GM20000 (cell line): ENCODE measurements around the gene CDH23.

ENCODE experiments used
- DNase-seq: peaks from one replicate; pipeline ENCODE4 v3.0.0; 2012; ENCODE audit warnings: low spot score
- CTCF ChIP-seq: IDR thresholded peaks from 2 replicates; pipeline ENCODE4 v1.5.1; 2012; ENCODE audit warnings: mild to moderate bottlenecking, control low read depth; ENCODE audit errors: extremely low read depth, missing control alignments

Gene CDH23

DNA sequence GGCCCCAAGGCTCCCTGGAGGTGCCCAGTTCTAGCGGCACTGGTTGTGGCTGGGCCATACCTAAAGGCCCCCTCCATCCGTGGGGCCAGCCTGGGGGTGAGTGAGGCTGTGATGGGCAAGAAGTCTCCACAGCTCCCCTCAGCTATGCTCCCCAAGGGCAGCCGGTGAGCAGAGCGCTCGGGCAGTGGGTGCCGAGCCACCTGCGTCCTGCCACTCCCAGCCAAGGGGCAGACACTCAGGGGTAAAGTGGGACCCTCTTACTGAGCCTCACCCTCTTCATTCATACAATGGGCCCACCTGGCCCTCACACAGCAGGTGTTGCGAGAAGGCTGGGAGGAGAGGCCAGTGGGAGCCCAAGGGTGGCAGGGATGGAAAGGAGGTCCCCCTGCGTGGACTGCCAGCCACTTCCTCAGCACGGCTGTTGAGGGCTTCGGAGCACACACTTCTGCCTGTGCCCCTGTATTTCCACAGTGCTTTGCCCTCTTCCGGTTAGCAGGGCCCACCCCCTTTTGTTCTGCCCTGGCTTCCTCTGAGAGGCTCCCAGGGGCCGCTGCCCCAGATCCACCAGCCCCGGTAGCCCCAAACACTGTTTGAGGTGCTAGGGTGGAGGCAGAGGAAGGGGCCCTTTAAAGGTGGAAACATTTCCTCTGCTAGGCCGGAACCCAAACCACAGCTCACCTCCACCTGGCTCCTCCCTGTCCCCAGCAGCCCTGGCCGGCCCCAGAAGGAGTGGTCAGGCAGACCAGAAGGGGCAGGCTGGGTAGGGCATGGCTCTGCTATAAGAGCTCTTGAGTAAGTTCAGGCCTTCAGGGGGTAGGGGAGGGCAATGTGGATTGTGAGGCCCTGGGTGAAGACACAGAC lies 339.2 kb downstream of the CDH23 start:
- DNase-seq = peak; percentile 47
- TF ChIP-seq CTCF = no peak

DNA sequence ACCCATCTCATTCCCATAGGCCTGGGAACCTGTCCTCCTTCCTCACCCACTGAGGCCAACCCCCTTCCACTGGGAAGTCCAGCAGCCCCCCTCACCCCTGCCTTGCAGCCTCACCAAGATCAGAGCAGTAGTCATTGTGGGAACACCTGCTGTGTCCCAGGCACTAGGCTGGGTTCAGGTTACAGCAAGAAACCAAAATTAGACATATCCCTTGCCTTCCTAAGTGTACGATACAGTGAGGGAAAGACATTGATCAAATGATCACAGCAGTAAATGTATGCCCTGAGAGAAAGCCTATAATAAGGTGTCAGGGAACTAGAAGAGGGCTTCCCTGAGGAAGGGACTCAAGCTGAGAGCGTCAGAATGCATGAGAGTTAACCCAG lies 339.8 kb downstream of the CDH23 start:
- no peak for TF ChIP-seq CTCF
- no peak for DNase-seq

- TF ChIP-seq CTCF = no peak
- DNase-seq = no peak
Measured at GRCh38 chr10:71737001-71737833, 340.5 kb downstream of the CDH23 start.

- no peak for DNase-seq
- no peak for TF ChIP-seq CTCF
Measured at GRCh38 chr10:71737834-71738197, 341.1 kb downstream of the CDH23 start.

- no peak for DNase-seq
- TF ChIP-seq CTCF = no peak
Measured at GRCh38 chr10:71739358-71739900, 342.7 kb downstream of the CDH23 start.

DNA sequence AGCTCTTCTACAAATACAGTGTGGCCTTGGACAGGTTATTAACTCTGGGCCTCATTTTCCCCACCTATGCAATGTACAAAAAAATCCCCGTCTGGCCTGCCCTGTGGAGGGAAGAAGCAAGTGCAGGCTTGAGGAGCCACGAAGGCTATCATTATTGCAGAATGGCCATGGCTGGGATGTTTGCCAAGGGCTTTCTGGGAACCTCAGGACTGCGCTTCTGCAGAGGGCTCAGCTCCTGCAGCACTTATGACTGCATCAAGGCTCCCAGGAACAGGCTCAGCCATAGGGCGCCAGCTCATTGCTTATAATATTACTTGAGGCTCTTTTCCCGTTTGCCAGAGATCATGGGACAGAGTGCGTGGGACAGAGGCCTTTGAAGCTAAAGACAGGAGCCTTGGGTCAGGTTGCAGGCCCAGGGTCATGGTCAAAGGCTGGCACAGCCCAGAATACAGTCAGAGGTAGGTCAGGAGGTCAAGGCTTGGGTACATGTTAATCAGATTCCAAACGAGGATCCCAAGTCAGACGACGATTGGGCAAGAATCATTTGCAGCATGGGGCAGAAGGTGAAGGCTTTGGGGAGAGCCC lies 343.4 kb downstream of the CDH23 start:
- DNase-seq = no peak

More for the DNA sequence above, 343.4 kb downstream of the CDH23 start:
- TF ChIP-seq CTCF = no peak
